CD4-positive, alpha-beta T cell treated with Interleukin-10 for 1 hour (primary cell): ENCODE results near the gene NDUFAF7.
"Not testable (repeated sequence)": the region's sequence is repeated elsewhere in the genome, so short reads cannot be mapped to it uniquely, and the experiment has no call there.

Experiments used
- DNase-seq: peaks from one replicate; pipeline ENCODE4 v3.0.0-alpha.2; 2020

Gene NDUFAF7

GRCh38 chr2:37215250-37215649 is 16.2 kb upstream of the NDUFAF7 start:
- no peak for DNase-seq

- no peak for DNase-seq
Observed at GRCh38 chr2:37219046-37219445, 12.4 kb upstream of the NDUFAF7 start.

- no peak for DNase-seq
Observed at GRCh38 chr2:37223131-37223530, 8.3 kb upstream of the NDUFAF7 start.

- DNase-seq, result no peak
Observed at GRCh38 chr2:37224063-37224462, 7.4 kb upstream of the NDUFAF7 start.

GRCh38 chr2:37225129-37225528 is 6.3 kb upstream of the NDUFAF7 start:
- not testable (repeated sequence) for DNase-seq

- DNase-seq, result no peak
Observed at GRCh38 chr2:37226863-37227262, 4.6 kb upstream of the NDUFAF7 start.

GRCh38 chr2:37228788-37229187 is 2.7 kb upstream of the NDUFAF7 start:
- DNase-seq, result no peak

- no peak for DNase-seq
Observed at GRCh38 chr2:37230581-37230980, 877 bp upstream of the NDUFAF7 start.

GRCh38 chr2:37232131-37232933 is 874 bp downstream of the NDUFAF7 start:
- DNase-seq, result no peak

GRCh38 chr2:37243435-37243834 is 12.0 kb downstream of the NDUFAF7 start:
- DNase-seq, result peak; percentile 59

GRCh38 chr2:37244017-37244416 is 12.6 kb downstream of the NDUFAF7 start:
- DNase-seq, result peak; percentile 21

GRCh38 chr2:37244755-37245154 is 13.3 kb downstream of the NDUFAF7 start:
- DNase-seq, result no peak

GRCh38 chr2:37246205-37246604 is 14.7 kb downstream of the NDUFAF7 start:
- no peak for DNase-seq

- DNase-seq, result no peak
Observed at GRCh38 chr2:37250869-37251740, 19.6 kb downstream of the NDUFAF7 start.

GRCh38 chr2:37262522-37262921 is 31.1 kb downstream of the NDUFAF7 start:
- DNase-seq, result no peak

GRCh38 chr2:37263839-37264238 is 32.4 kb downstream of the NDUFAF7 start:
- no peak for DNase-seq

GRCh38 chr2:37267685-37268084 is 36.2 kb downstream of the NDUFAF7 start:
- no peak for DNase-seq

- no peak for DNase-seq
Observed at GRCh38 chr2:37268111-37268510, 36.7 kb downstream of the NDUFAF7 start.

- no peak for DNase-seq
Observed at GRCh38 chr2:37271376-37272067, 40.1 kb downstream of the NDUFAF7 start.

GRCh38 chr2:37274359-37274965 is 43.0 kb downstream of the NDUFAF7 start:
- no peak for DNase-seq

GRCh38 chr2:37276291-37276690 is 44.8 kb downstream of the NDUFAF7 start:
- DNase-seq, result no peak

- no peak for DNase-seq
Observed at GRCh38 chr2:37281916-37282315, 50.5 kb downstream of the NDUFAF7 start.

- no peak for DNase-seq
Observed at GRCh38 chr2:37282746-37283145, 51.3 kb downstream of the NDUFAF7 start.
